Measurements from ENCODE around the gene WASL.
"Not testable (repeated sequence)": the region's sequence is repeated elsewhere in the genome, so short reads cannot be mapped to it uniquely, and the experiment has no call there.

WASL gene

GRCh38 chr7:123769371-123769770, 20.6 kb upstream of the WASL start:
- DNase-seq (ENCODE audit: low read depth), result no peak

- no peak for DNase-seq (ENCODE audit: low read depth)
Measured at GRCh38 chr7:123768493-123768892, 19.7 kb upstream of the WASL start.

GRCh38 chr7:123763191-123763661, 14.4 kb upstream of the WASL start:
- DNase-seq (ENCODE audit: low read depth), result no peak

- DNase-seq (ENCODE audit: low read depth), result no peak
Measured at GRCh38 chr7:123761729-123762128, 12.9 kb upstream of the WASL start.

GRCh38 chr7:123757095-123757494, 8.3 kb upstream of the WASL start:
- no peak for DNase-seq (ENCODE audit: low read depth)

GRCh38 chr7:123755338-123755737, 6.5 kb upstream of the WASL start:
- no peak for DNase-seq (ENCODE audit: low read depth)

- no peak for DNase-seq (ENCODE audit: low read depth)
Measured at GRCh38 chr7:123754271-123754871, 5.6 kb upstream of the WASL start.

- no peak for DNase-seq (ENCODE audit: low read depth)
Measured at GRCh38 chr7:123752534-123752933, 3.7 kb upstream of the WASL start.

- DNase-seq (ENCODE audit: low read depth), result no peak
Measured at GRCh38 chr7:123751821-123752220, 3.0 kb upstream of the WASL start.

GRCh38 chr7:123750389-123751230, 1.8 kb upstream of the WASL start:
- DNase-seq (ENCODE audit: low read depth), result no peak

- no peak for DNase-seq (ENCODE audit: low read depth)
Measured at GRCh38 chr7:123749537-123749857, 694 bp upstream of the WASL start.

GRCh38 chr7:123748171-123748733, 551 bp downstream of the WASL start:
- no peak for DNase-seq (ENCODE audit: low read depth)

GRCh38 chr7:123747620-123748141, 1.1 kb downstream of the WASL start:
- DNase-seq (ENCODE audit: low read depth), result no peak

GRCh38 chr7:123746931-123747488, 1.8 kb downstream of the WASL start:
- DNase-seq (ENCODE audit: low read depth), result no peak

GRCh38 chr7:123746055-123746454, 2.7 kb downstream of the WASL start:
- DNase-seq (ENCODE audit: low read depth), result no peak

GRCh38 chr7:123745437-123745836, 3.4 kb downstream of the WASL start:
- DNase-seq (ENCODE audit: low read depth), result no peak

- DNase-seq (ENCODE audit: low read depth), result no peak
Measured at GRCh38 chr7:123744416-123744815, 4.4 kb downstream of the WASL start.

GRCh38 chr7:123741940-123742339, 6.9 kb downstream of the WASL start:
- no peak for DNase-seq (ENCODE audit: low read depth)

GRCh38 chr7:123738808-123739207, 10.0 kb downstream of the WASL start:
- DNase-seq (ENCODE audit: low read depth), result no peak

GRCh38 chr7:123738356-123738755, 10.4 kb downstream of the WASL start:
- no peak for DNase-seq (ENCODE audit: low read depth)

- DNase-seq (ENCODE audit: low read depth), result not testable (repeated sequence)
Measured at GRCh38 chr7:123737168-123737674, 11.6 kb downstream of the WASL start.

- DNase-seq (ENCODE audit: low read depth), result no peak
Measured at GRCh38 chr7:123735539-123735938, 13.3 kb downstream of the WASL start.

GRCh38 chr7:123734498-123734897, 14.3 kb downstream of the WASL start:
- DNase-seq (ENCODE audit: low read depth), result no peak
